ENCODE measurements around the gene CHST10.

DNA sequence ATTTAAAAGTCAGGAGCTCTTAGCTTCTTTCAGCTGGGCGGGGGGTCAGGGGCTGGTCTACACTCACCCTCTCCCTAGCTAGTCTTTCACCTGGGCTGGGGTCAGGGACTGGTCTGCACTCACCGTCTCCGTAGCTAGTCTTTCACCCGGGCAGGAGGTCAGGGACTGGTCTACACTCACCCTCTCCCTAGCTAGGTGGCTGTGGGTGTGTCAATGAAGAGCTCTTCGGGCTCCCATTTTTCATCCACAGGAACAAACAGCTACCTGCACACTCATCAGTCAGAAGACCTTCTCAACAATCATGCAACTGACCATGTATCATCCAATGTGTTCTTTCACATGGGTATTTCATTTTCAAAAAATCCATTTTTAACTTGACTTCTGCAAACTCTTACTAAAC is 8.0 kb downstream of the CHST10 start:
- TF ChIP-seq, protein P1, sequence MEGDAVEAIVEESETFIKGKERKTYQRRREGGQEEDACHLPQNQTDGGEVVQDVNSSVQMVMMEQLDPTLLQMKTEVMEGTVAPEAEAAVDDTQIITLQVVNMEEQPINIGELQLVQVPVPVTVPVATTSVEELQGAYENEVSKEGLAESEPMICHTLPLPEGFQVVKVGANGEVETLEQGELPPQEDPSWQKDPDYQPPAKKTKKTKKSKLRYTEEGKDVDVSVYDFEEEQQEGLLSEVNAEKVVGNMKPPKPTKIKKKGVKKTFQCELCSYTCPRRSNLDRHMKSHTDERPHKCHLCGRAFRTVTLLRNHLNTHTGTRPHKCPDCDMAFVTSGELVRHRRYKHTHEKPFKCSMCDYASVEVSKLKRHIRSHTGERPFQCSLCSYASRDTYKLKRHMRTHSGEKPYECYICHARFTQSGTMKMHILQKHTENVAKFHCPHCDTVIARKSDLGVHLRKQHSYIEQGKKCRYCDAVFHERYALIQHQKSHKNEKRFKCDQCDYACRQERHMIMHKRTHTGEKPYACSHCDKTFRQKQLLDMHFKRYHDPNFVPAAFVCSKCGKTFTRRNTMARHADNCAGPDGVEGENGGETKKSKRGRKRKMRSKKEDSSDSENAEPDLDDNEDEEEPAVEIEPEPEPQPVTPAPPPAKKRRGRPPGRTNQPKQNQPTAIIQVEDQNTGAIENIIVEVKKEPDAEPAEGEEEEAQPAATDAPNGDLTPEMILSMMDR (IDR thresholded peaks at IDR 0.05), result no peak
- TF ChIP-seq POLR2A (IDR thresholded peaks at IDR 0.05) (no peak), POLR2AphosphoS5 (IDR thresholded peaks at IDR 0.05) (no peak), EP300 (IDR thresholded peaks at IDR 0.05; ENCODE audit: low read depth) (no peak)

All from transverse colon (tissue), 4 donors.